ENCODE results near the gene CD226.

- TF ChIP-seq CTCF (IDR thresholded peaks at IDR 0.05 in 2 of 3, conservative IDR thresholded peaks at IDR 0.05 in 1 of 3; ENCODE audit: borderline replicate concordance in 1 of 3, insufficient read depth in 1 of 3, low read depth in 2 of 3, low read length in 2 of 3) (no peak), CBX3 (IDR thresholded peaks at IDR 0.05; ENCODE audit: low read depth) (no peak), REST (IDR thresholded peaks at IDR 0.05; ENCODE audit: low read depth) (no peak), POLR2A (IDR thresholded peaks at IDR 0.05; ENCODE audit: borderline replicate concordance, extremely low read depth, insufficient read depth, insufficient read length) (no peak), FOSL1 (IDR thresholded peaks at IDR 0.05; ENCODE audit: low read depth) (no peak), EZH2phosphoT487 (IDR thresholded peaks at IDR 0.05; ENCODE audit: borderline replicate concordance) (no peak), CEBPB (IDR thresholded peaks at IDR 0.05; ENCODE audit: low read depth) (no peak), ZBTB33 (IDR thresholded peaks at IDR 0.05; ENCODE audit: extremely low read depth, insufficient replicate concordance, low read length) (no peak), RAD21 (IDR thresholded peaks at IDR 0.05; ENCODE audit: low read depth) (no peak)
These were observed 49.3 kb downstream of the CD226 start for GRCh38 chr18:69898241-69898861.

Measured in HCT116 (cell line).